ENCODE data around the gene TMEM26. TPM values are rescaled to one million over a fixed set of nuclear protein-coding genes. Genes with fewer than 3 reads are reported as not detected.

Gene TMEM26
- polyA plus RNA-seq, 2 of the 4 experiments (the other 2 are of a cell fraction) = 0.03 to 0.10 TPM

DNA sequence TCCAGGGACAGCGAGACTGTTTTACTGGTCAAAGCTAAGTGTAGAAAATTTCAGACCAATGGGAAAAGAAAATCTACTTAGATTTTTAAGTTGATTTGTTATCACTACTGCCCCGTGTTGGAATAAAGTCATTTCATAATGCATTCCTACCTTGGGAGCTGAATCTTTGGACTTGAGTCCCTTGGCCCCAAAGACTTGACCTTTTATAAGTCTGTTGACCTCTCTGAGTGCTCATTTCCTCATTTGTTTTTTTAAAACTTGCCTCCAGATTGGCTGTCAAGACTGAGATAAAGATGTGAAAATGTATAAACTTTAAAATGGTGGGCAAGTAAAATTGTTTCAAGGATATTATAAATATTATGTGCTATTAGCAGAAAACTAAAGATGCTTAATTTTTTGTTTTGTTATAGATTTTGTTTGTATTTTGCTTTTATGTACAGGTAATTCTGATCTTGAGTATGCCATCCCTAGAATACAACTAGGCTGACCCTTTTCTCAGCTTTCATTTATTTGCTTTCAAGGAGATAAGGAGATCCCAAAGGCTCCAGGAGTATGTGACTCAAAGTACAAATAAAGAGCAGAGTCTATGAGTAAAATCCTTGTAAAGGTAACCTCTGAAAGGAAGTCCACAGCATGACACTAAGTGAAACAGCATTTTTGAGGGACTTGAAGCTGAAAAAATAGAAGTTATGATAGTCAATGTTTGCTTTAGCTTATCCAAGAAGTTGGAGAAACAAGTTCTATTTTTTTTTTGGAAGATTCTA is 54.6 kb downstream of the TMEM26 start:
- no peaks in the 10 kb centered on the region for H3K9me3 ChIP-seq
- no peak for TF ChIP-seq TP53 (CRISPR knock-in tag; IDR thresholded peaks at IDR 0.05)
- no peak for TF ChIP-seq MAZ (IDR thresholded peaks at IDR 0.05; ENCODE audit: borderline replicate concordance, low read depth, low read length)
- no peak for TF ChIP-seq HEYL (CRISPR knock-in tag; IDR thresholded peaks at IDR 0.05)
- TF ChIP-seq CBX2 (IDR thresholded peaks at IDR 0.05; ENCODE audit: borderline replicate concordance, low read depth) = no peak
- TF ChIP-seq MYC (IDR thresholded peaks at IDR 0.05; ENCODE audit: borderline replicate concordance, low read length) = no peak
- no peak for TF ChIP-seq CEBPB (IDR thresholded peaks at IDR 0.05)
- peak overlapping the region; percentile 63 for H3K4me2 ChIP-seq
- 79% methylated on average over 2 of the region's 2 CpGs for WGBS (ENCODE audit: missing lambda C conversion rate)
- ChIA-PET POLR2A (no interaction called here), CTCF (interaction anchor here (1.1 kb wide), 1 partner anchor 7 kb away, joined by 3 read pairs; no protein-coding TSS in a partner anchor)
- FAIRE-seq (no peak), ATAC-seq (peak in 1 of 2 experiments; percentile 53; a peak in 1 of 6 replicates), DNase-seq (ENCODE audit: low read depth in 1 of 2, low spot score in 1 of 2) (peak in 1 of 2 experiments; percentile 10)
- H3K4me1 ChIP-seq = peaks cover 7% of the 10 kb centered on the region; the same call in 1 of the 3 replicates
- H3K4me3 ChIP-seq = no peak overlapping the region
- H3K27ac ChIP-seq = no peak overlapping the region

DNA sequence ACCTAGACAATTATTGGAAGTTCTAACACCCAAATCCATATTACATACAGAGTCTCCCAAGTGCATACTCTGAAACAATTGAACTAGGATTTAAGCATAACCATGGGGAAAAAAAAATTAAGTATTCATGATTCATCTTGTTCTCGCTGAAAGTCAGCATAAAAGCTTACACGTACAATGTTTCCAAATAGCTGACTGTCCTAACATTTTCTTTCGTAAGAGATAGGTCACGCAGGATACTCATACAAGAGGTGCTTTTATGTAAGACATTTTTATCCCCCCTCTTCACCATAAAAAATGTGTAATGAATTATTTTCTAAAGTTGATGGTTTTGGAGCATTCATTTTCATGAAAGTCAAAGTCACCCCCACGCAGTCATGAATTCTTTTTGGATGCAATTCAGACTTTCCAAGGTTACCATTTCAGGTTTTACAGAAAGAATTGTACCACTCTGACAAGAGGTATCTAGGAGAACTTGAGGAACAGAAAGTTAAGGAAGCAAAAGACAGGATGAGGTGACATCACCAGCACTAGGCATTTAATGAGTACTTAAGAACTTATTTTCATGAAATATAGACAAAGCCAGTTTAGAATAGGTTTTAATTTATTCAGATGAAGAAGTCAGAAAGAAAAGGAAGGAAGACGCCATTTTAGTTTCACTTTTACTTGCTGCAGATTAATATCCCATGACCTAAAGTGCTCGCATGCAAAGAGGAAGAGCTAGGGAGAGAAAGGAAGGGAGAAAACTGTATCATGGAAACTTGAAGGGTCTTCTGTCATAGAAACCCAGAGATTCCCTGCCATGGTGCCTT is 55.8 kb downstream of the TMEM26 start:
- ChIA-PET CTCF (interaction anchor here (1.1 kb wide), 1 partner anchor 9 kb away, joined by 3 read pairs; no protein-coding TSS in a partner anchor), POLR2A (no interaction called here)
- ATAC-seq (no peak; a peak in 1 of 6 replicates), FAIRE-seq (peak; percentile 32), DNase-seq (ENCODE audit: low read depth in 1 of 2, low spot score in 1 of 2) (peak in 1 of 2 experiments; percentile 3)
- Histone ChIP-seq H3K4me1 (peaks cover 7% of the 10 kb centered on the region; the same call in 1 of the 3 replicates), H3K9me3 (no peaks in the 10 kb centered on the region), H3K27ac (peak overlapping the region; percentile 8 to 56; a peak in 4 of 6 replicates), H3K4me3 (peak overlapping the region; percentile 23; the same call in 2 of the 3 replicates), H3K4me2 (peak overlapping the region; percentile 63)
- 59% methylated on average over 7 of the region's 7 CpGs for WGBS (ENCODE audit: missing lambda C conversion rate)
- TF ChIP-seq RAD21 (conservative IDR thresholded peaks at IDR 0.05 in 1 of 2, IDR thresholded peaks at IDR 0.05 in 1 of 2) (no peak), ZNF302 (CRISPR knock-in tag; IDR thresholded peaks at IDR 0.05) (no peak), CHD4 (IDR thresholded peaks at IDR 0.05; ENCODE audit: borderline replicate concordance) (no peak), HOXA7 (CRISPR knock-in tag; IDR thresholded peaks at IDR 0.05) (no peak), BHLHE40 (IDR thresholded peaks at IDR 0.05; ENCODE audit: low read depth, low read length) (no peak), FOXS1 (CRISPR knock-in tag; IDR thresholded peaks at IDR 0.05) (no peak), RFX5 (IDR thresholded peaks at IDR 0.05) (no peak), JUNB (IDR thresholded peaks at IDR 0.05) (no peak), CBX2 (IDR thresholded peaks at IDR 0.05; ENCODE audit: borderline replicate concordance, low read depth) (no peak), MAZ (IDR thresholded peaks at IDR 0.05; ENCODE audit: borderline replicate concordance, low read depth, low read length) (no peak), ZSCAN20 (CRISPR knock-in tag; IDR thresholded peaks at IDR 0.05) (no peak)
- TF ChIP-seq, protein P1, sequence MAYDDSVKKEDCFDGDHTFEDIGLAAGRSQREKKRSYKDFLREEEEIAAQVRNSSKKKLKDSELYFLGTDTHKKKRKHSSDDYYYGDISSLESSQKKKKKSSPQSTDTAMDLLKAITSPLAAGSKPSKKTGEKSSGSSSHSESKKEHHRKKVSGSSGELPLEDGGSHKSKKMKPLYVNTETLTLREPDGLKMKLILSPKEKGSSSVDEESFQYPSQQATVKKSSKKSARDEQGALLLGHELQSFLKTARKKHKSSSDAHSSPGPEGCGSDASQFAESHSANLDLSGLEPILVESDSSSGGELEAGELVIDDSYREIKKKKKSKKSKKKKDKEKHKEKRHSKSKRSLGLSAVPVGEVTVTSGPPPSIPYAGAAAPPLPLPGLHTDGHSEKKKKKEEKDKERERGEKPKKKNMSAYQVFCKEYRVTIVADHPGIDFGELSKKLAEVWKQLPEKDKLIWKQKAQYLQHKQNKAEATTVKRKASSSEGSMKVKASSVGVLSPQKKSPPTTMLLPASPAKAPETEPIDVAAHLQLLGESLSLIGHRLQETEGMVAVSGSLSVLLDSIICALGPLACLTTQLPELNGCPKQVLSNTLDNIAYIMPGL (CRISPR knock-in tag; IDR thresholded peaks at IDR 0.05; ENCODE audit: borderline replicate concordance) = no peak
- TF ChIP-seq, protein P2, sequence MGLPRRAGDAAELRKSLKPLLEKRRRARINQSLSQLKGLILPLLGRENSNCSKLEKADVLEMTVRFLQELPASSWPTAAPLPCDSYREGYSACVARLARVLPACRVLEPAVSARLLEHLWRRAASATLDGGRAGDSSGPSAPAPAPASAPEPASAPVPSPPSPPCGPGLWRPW (IDR thresholded peaks at IDR 0.05) = no peak
- TF ChIP-seq, protein P3, sequence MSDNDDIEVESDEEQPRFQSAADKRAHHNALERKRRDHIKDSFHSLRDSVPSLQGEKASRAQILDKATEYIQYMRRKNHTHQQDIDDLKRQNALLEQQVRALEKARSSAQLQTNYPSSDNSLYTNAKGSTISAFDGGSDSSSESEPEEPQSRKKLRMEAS (IDR thresholded peaks at IDR 0.05) = no peak
- TF ChIP-seq, protein P4, sequence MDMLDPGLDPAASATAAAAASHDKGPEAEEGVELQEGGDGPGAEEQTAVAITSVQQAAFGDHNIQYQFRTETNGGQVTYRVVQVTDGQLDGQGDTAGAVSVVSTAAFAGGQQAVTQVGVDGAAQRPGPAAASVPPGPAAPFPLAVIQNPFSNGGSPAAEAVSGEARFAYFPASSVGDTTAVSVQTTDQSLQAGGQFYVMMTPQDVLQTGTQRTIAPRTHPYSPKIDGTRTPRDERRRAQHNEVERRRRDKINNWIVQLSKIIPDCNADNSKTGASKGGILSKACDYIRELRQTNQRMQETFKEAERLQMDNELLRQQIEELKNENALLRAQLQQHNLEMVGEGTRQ (IDR thresholded peaks at IDR 0.05) = no peak
